ENCODE measurements around the gene TECPR1.

DNA sequence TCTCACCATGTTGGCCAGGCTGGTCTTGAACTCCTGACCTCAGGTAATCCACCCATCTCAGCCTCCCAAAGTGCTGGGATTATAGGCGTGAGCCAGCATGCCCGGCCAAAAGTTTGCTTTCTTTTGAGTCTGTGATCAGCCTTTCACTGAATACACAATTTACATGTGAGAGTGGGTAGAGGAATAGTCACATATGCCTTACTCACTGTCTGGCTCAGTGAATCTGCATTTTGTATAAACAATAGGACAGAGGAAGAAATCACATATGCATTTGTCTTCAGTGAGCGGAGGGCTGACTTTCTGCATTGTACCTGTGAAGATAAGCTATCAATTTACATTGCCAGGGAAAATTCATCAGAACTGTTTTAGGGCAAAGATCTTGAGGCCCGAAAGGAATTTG is 2.5 kb upstream of the TECPR1 start:
- TF ChIP-seq, protein P1, sequence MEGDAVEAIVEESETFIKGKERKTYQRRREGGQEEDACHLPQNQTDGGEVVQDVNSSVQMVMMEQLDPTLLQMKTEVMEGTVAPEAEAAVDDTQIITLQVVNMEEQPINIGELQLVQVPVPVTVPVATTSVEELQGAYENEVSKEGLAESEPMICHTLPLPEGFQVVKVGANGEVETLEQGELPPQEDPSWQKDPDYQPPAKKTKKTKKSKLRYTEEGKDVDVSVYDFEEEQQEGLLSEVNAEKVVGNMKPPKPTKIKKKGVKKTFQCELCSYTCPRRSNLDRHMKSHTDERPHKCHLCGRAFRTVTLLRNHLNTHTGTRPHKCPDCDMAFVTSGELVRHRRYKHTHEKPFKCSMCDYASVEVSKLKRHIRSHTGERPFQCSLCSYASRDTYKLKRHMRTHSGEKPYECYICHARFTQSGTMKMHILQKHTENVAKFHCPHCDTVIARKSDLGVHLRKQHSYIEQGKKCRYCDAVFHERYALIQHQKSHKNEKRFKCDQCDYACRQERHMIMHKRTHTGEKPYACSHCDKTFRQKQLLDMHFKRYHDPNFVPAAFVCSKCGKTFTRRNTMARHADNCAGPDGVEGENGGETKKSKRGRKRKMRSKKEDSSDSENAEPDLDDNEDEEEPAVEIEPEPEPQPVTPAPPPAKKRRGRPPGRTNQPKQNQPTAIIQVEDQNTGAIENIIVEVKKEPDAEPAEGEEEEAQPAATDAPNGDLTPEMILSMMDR (IDR thresholded peaks at IDR 0.05; ENCODE audit: control extremely low read depth in 1 of 3, insufficient read depth in 1 of 3, low read depth in 1 of 3, low read length in 3 of 3) = no peak
- no peak for TF ChIP-seq CHD1 (IDR thresholded peaks at IDR 0.05; ENCODE audit: low read depth, low read length)
- TF ChIP-seq EP300 (IDR thresholded peaks at IDR 0.05; ENCODE audit: borderline replicate concordance in 1 of 2, low read depth in 2 of 2, low read length in 2 of 2) = no peak
- TF ChIP-seq EZH2 (IDR thresholded peaks at IDR 0.05; ENCODE audit: low read depth, low read length, severe bottlenecking) = no peak
- TF ChIP-seq POLR2A (IDR thresholded peaks at IDR 0.05; ENCODE audit: control extremely low read depth in 1 of 2, low read depth in 2 of 2, low read length in 2 of 2) = no peak
- no peak for TF ChIP-seq POLR2AphosphoS5 (IDR thresholded peaks at IDR 0.05; ENCODE audit: low read depth, low read length)
- TF ChIP-seq MAFK (IDR thresholded peaks at IDR 0.05; ENCODE audit: low read depth, low read length) = no peak
- TF ChIP-seq CREB1 (IDR thresholded peaks at IDR 0.05) = no peak
- TF ChIP-seq SP1 (IDR thresholded peaks at IDR 0.05; ENCODE audit: low read depth, low read length) = no peak
- TF ChIP-seq, protein P2, sequence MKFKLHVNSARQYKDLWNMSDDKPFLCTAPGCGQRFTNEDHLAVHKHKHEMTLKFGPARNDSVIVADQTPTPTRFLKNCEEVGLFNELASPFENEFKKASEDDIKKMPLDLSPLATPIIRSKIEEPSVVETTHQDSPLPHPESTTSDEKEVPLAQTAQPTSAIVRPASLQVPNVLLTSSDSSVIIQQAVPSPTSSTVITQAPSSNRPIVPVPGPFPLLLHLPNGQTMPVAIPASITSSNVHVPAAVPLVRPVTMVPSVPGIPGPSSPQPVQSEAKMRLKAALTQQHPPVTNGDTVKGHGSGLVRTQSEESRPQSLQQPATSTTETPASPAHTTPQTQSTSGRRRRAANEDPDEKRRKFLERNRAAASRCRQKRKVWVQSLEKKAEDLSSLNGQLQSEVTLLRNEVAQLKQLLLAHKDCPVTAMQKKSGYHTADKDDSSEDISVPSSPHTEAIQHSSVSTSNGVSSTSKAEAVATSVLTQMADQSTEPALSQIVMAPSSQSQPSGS (IDR thresholded peaks at IDR 0.05; ENCODE audit: low read length) = no peak
- no peak for TF ChIP-seq SP4 (IDR thresholded peaks at IDR 0.05; ENCODE audit: low read length)
- TF ChIP-seq SP2 (IDR thresholded peaks at IDR 0.05; ENCODE audit: low read length) = no peak
- no peak for TF ChIP-seq BRCA1 (IDR thresholded peaks at IDR 0.05; ENCODE audit: low read depth, low read length)
